ENCODE data around the gene SPSB3.
"Not testable (repeated sequence)": the region's sequence is repeated elsewhere in the genome, so short reads cannot be mapped to it uniquely, and the experiment has no call there.

The SPSB3 gene

GRCh38 chr16:1740234-1740633 lies 42.1 kb downstream of the SPSB3 start:
- TF ChIP-seq CTCF (conservative IDR thresholded peaks at IDR 0.05; ENCODE audit: low read depth, low read length): no peak
- DNase-seq (ENCODE audit: low read depth): no peak
- H3K4me3 ChIP-seq (ENCODE audit: low read depth, low read length): no peak overlapping the region

GRCh38 chr16:1734816-1735215 lies 47.6 kb downstream of the SPSB3 start:
- H3K4me3 ChIP-seq (ENCODE audit: low read depth, low read length): no peak overlapping the region
- no peak for TF ChIP-seq CTCF (conservative IDR thresholded peaks at IDR 0.05; ENCODE audit: low read depth, low read length)
- DNase-seq (ENCODE audit: low read depth): no peak

GRCh38 chr16:1734123-1734522 lies 48.2 kb downstream of the SPSB3 start:
- H3K4me3 ChIP-seq (ENCODE audit: low read depth, low read length): no peak overlapping the region
- DNase-seq (ENCODE audit: low read depth): no peak
- no peak for TF ChIP-seq CTCF (conservative IDR thresholded peaks at IDR 0.05; ENCODE audit: low read depth, low read length)

- DNase-seq (ENCODE audit: low read depth); H3K4me3 ChIP-seq (ENCODE audit: low read depth, low read length): not testable (repeated sequence)
Observed at GRCh38 chr16:1732551-1732987, 49.8 kb downstream of the SPSB3 start.

- no peak for TF ChIP-seq CTCF (conservative IDR thresholded peaks at IDR 0.05; ENCODE audit: low read depth, low read length)
- H3K4me3 ChIP-seq (ENCODE audit: low read depth, low read length): no peak overlapping the region
- DNase-seq (ENCODE audit: low read depth): no peak
Observed at GRCh38 chr16:1732071-1732470, 50.3 kb downstream of the SPSB3 start.

- H3K4me3 ChIP-seq (ENCODE audit: low read depth, low read length): no peak overlapping the region
- TF ChIP-seq CTCF (conservative IDR thresholded peaks at IDR 0.05; ENCODE audit: low read depth, low read length): no peak
- DNase-seq (ENCODE audit: low read depth): no peak
Observed at GRCh38 chr16:1731603-1732002, 50.8 kb downstream of the SPSB3 start.

- no peak for DNase-seq (ENCODE audit: low read depth)
- no peak overlapping the region for H3K4me3 ChIP-seq (ENCODE audit: low read depth, low read length)
- no peak for TF ChIP-seq CTCF (conservative IDR thresholded peaks at IDR 0.05; ENCODE audit: low read depth, low read length)
Observed at GRCh38 chr16:1731073-1731472, 51.3 kb downstream of the SPSB3 start.

- no peak for DNase-seq (ENCODE audit: low read depth)
- no peak for TF ChIP-seq CTCF (conservative IDR thresholded peaks at IDR 0.05; ENCODE audit: low read depth, low read length)
- H3K4me3 ChIP-seq (ENCODE audit: low read depth, low read length): no peak overlapping the region
Observed at GRCh38 chr16:1729445-1729844, 52.9 kb downstream of the SPSB3 start.
